Osteoblast (primary cell): ENCODE results near the gene PATL1. TPM values are rescaled to one million over a fixed set of nuclear protein-coding genes. Genes with fewer than 3 reads are reported as not detected.
"Not testable (repeated sequence)": the region's sequence is repeated elsewhere in the genome, so short reads cannot be mapped to it uniquely, and the experiment has no call there.

ENCODE experiments used
- DNase-seq: peaks from one replicate; pipeline ENCODE4 v3.0.0; 2011; ENCODE audit warnings: low spot score, mixed read lengths; ENCODE audit not compliant: insufficient read length; ENCODE audit errors: missing footprints
- H2AFZ ChIP-seq: 2 replicates; pipeline ENCODE4 v1.6.0; 2011; ENCODE audit warnings: mild to moderate bottlenecking, low read length
- H3K27ac ChIP-seq: 2 replicates; pipeline ENCODE4 v1.5.1; 2011; ENCODE audit warnings: mild to moderate bottlenecking, low read depth, low read length, moderate library complexity
- H3K27me3 ChIP-seq: 2 replicates; pipeline ENCODE4 v1.6.0; 2012; ENCODE audit warnings: mild to moderate bottlenecking, control low read depth, inconsistent platforms, low read length, moderate library complexity; ENCODE audit not compliant: insufficient read depth
- H3K36me3 ChIP-seq: 2 replicates; pipeline ENCODE4 v1.5.1; 2011; ENCODE audit warnings: mild to moderate bottlenecking, low read length, control low read depth, moderate library complexity; ENCODE audit not compliant: insufficient read depth
- H3K4me1 ChIP-seq: 2 replicates; pipeline ENCODE4 v1.5.1; 2011; ENCODE audit warnings: mild to moderate bottlenecking, low read length, control low read depth, moderate library complexity; ENCODE audit not compliant: insufficient read depth
- H3K4me2 ChIP-seq: 2 replicates; pipeline ENCODE4 v1.6.0; 2011; ENCODE audit warnings: mild to moderate bottlenecking, low read length; ENCODE audit not compliant: insufficient read depth
- H3K4me3 ChIP-seq: fragments of 200-600 bp; sonication (generic); 3 replicates; pipeline ENCODE4 v1.5.1; 2012; ENCODE audit warnings: mild to moderate bottlenecking, low read length, inconsistent platforms; ENCODE audit not compliant: insufficient read depth
- H3K79me2 ChIP-seq: 2 replicates; pipeline ENCODE4 v1.6.0; 2012; ENCODE audit warnings: mild to moderate bottlenecking, low read length, control low read depth, inconsistent platforms; ENCODE audit not compliant: insufficient read depth
- H3K9me3 ChIP-seq: 2 replicates; pipeline ENCODE4 v1.5.1; 2011; ENCODE audit warnings: low read depth, low read length, control low read depth
- H4K20me1 ChIP-seq: 2 replicates; pipeline ENCODE4 v1.6.0; 2012; ENCODE audit warnings: mild to moderate bottlenecking, low read length, control low read depth; ENCODE audit not compliant: insufficient read depth
- total RNA-seq: library from RNA; depleted of rRNA; stranded (reverse); fragments of >200 nt; gene quantifications from 2 replicates; pipeline ENCODE4 v1.2.3, GENCODE V29; 2012
- TF ChIP-seq, protein P1 (sequence below): IDR thresholded peaks from 2 replicates; pipeline ENCODE4 v1.5.1; 2011; ENCODE audit warnings: mild to moderate bottlenecking, low read depth, low read length, moderate library complexity; ENCODE audit errors: extremely low read depth

Gene PATL1
- total RNA-seq, 1 donor = 19.5 TPM

DNA sequence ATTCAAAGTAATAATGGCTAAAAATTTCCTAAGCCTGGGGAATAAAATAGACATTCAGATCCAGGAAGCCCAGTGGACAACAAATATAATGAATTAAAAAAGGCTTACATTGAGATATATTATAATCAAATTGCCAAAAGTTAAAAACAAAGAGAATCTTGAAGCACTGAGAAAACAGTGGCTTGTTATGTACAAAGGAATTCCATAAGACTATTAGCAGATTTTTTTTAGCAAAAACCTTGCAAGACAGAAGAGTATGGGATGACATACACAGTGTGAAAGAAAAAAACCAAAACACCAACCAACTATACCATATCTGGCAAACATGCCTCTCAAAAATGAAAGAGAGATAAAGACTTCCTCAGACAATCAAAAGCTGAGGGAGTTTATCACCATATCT, 24.1 kb upstream of the PATL1 start:
- TF ChIP-seq, protein P1, sequence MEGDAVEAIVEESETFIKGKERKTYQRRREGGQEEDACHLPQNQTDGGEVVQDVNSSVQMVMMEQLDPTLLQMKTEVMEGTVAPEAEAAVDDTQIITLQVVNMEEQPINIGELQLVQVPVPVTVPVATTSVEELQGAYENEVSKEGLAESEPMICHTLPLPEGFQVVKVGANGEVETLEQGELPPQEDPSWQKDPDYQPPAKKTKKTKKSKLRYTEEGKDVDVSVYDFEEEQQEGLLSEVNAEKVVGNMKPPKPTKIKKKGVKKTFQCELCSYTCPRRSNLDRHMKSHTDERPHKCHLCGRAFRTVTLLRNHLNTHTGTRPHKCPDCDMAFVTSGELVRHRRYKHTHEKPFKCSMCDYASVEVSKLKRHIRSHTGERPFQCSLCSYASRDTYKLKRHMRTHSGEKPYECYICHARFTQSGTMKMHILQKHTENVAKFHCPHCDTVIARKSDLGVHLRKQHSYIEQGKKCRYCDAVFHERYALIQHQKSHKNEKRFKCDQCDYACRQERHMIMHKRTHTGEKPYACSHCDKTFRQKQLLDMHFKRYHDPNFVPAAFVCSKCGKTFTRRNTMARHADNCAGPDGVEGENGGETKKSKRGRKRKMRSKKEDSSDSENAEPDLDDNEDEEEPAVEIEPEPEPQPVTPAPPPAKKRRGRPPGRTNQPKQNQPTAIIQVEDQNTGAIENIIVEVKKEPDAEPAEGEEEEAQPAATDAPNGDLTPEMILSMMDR = no peak
- Histone ChIP-seq H3K27ac (no peak overlapping the region), H3K36me3 (no peaks in the 10 kb centered on the region), H3K4me3 (no peak overlapping the region), H3K79me2 (no peaks in the 10 kb centered on the region), H3K27me3 (no peaks in the 10 kb centered on the region), H3K9me3 (peaks cover 8% of the 10 kb centered on the region), H3K4me1 (no peaks in the 10 kb centered on the region), H3K4me2 (no peak overlapping the region), H4K20me1 (no peaks in the 10 kb centered on the region), H2AFZ (no peak overlapping the region)
- DNase-seq = no peak

DNA sequence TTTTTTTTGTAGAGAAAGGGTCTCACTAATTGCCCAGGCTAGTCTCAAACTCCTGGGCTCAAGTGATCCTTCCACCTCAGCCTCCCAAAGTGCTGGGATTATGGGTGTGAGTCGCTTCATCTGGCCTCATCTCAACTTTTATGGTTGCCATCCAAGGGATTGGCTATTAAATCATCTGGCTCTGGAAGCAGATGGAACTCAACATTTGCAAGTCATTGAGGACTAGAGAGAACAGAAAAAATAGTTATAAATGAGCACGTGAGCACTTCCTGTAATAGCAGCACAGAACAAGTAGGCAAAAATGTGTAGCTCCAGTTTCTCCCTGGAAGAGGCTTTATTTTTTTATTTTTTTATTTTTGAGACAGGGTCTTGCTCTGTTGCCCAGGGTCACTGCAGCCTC, 22.3 kb upstream of the PATL1 start:
- H2AFZ ChIP-seq = no peak overlapping the region
- no peaks in the 10 kb centered on the region for H4K20me1 ChIP-seq
- TF ChIP-seq, protein P1 = no peak
- no peaks in the 10 kb centered on the region for H3K79me2 ChIP-seq
- peaks cover 8% of the 10 kb centered on the region for H3K9me3 ChIP-seq
- no peaks in the 10 kb centered on the region for H3K36me3 ChIP-seq
- H3K27me3 ChIP-seq = peaks cover 2% of the 10 kb centered on the region
- no peaks in the 10 kb centered on the region for H3K4me1 ChIP-seq
- no peak overlapping the region for H3K4me2 ChIP-seq
- no peak overlapping the region for H3K27ac ChIP-seq
- no peak for DNase-seq
- H3K4me3 ChIP-seq = no peak overlapping the region

DNA sequence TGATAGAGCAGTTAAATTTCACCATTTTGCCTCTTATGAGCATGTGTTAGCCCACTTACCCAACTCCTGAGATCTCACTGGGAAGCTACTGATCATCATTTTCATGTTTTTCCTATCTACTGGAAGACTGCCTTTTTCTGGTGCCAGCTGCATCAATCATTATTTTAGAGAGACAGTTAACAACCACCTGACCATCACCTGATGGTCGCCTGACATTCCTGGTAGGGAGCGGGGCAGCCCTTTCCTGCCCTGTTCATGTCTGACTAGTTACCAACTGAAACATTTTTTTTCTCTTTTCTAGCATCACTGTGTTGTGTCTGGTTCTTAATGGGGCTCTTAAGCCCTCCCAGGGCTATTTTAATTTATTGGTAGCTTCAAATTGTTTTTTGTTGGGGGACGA, 20.2 kb upstream of the PATL1 start:
- H3K4me2 ChIP-seq = no peak overlapping the region
- H3K79me2 ChIP-seq = no peaks in the 10 kb centered on the region
- no peaks in the 10 kb centered on the region for H3K4me1 ChIP-seq
- H3K27ac ChIP-seq = no peak overlapping the region
- peaks cover 6% of the 10 kb centered on the region for H3K27me3 ChIP-seq
- TF ChIP-seq, protein P1 = no peak
- DNase-seq = no peak
- H4K20me1 ChIP-seq = no peaks in the 10 kb centered on the region
- H3K36me3 ChIP-seq = no peaks in the 10 kb centered on the region
- H3K4me3 ChIP-seq = no peak overlapping the region
- no peak overlapping the region for H2AFZ ChIP-seq
- H3K9me3 ChIP-seq = peaks cover 8% of the 10 kb centered on the region

DNA sequence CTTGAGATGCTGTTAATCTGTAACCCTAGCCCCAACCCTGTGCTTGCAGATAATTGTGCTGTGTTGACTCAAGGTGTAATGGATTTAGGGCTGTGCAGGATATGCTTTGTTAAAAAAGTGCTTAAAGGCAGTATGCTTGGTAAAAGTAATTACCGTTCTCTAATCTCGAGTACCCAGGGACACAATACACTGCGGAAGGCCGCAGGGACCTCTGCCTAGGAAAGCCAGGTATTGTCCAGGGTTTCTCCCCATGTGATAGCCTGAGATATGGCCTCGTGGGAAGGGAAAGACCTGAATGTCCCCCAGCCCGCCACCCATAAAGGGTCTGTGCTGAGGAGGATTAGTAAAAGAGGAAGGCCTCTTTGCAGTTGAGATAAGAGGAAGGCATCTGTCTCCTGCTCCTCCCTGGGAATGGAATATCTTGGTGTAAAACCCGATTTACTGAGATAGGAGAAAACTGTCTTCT, 12.5 kb upstream of the PATL1 start:
- not testable (repeated sequence) for H3K27ac ChIP-seq, H3K4me3 ChIP-seq, H3K79me2 ChIP-seq, H3K36me3 ChIP-seq, H3K27me3 ChIP-seq, H3K9me3 ChIP-seq, DNase-seq, H4K20me1 ChIP-seq, H3K4me1 ChIP-seq, H3K4me2 ChIP-seq, H2AFZ ChIP-seq
